H1 (cell line): ENCODE data around the gene GPR176. TPM values are rescaled to one million over a fixed set of nuclear protein-coding genes. Genes with fewer than 3 reads are reported as not detected.
A peak's percentile ranks its signal among the peaks of the same experiment; 100 is the strongest.

ENCODE experiments used
- ASH2L ChIP-seq: fragments of 200-600, 300-600 bp; sonication (generic); IDR thresholded peaks from one replicate; pipeline ENCODE4 v1.7.1; 2017; ENCODE audit warnings: low read length
- BCL11A ChIP-seq, 2 experiments: IDR thresholded peaks; one replicate each; pipeline ENCODE4 v1.6.1; 2011; ENCODE audit warnings: low read depth in 2 of 2, low read length in 2 of 2, mild to moderate bottlenecking in 2 of 2
- JUN ChIP-seq: IDR thresholded peaks from 2 replicates; pipeline ENCODE4 v1.6.1; 2011; ENCODE audit warnings: low read depth, mild to moderate bottlenecking, improper control_type of control experiment, low read length
- KDM4A ChIP-seq: IDR thresholded peaks from one replicate; pipeline ENCODE4 v1.7.1; 2012; ENCODE audit warnings: low read depth, mild to moderate bottlenecking, moderate library complexity, low read length, inconsistent platforms; ENCODE audit not compliant: severe bottlenecking
- PHF8 ChIP-seq: fragments of 200-600 bp; sonication (generic); conservative IDR thresholded peaks from 2 replicates; pipeline ENCODE4 v1.7.1; 2012; ENCODE audit warnings: low read depth, mild to moderate bottlenecking, inconsistent platforms, low read length, moderate library complexity
- POLR2A ChIP-seq, 2 experiments: IDR thresholded peaks; 1 replicate in 1 of 2; 2 replicates in 1 of 2; pipeline ENCODE4 v1.6.1; 2011; ENCODE audit warnings: low read depth in 2 of 2, low read length in 2 of 2, mild to moderate bottlenecking in 2 of 2; ENCODE audit errors: control extremely low read depth in 1 of 2
- POLR2AphosphoS5 ChIP-seq: IDR thresholded peaks from 2 replicates; pipeline ENCODE4 v1.6.1; 2011; ENCODE audit warnings: low read depth, low read length
- RBBP5 ChIP-seq: IDR thresholded peaks from 2 replicates; pipeline ENCODE4 v1.7.1; 2012; ENCODE audit warnings: low read depth, mild to moderate bottlenecking, inconsistent platforms, low read length, moderate library complexity, borderline replicate concordance
- RFX5 ChIP-seq: IDR thresholded peaks from 2 replicates; pipeline ENCODE4 v1.6.1; 2011; ENCODE audit warnings: low read depth, low read length, improper control_type of control experiment, borderline replicate concordance
- SIN3A ChIP-seq, 2 experiments: IDR thresholded peaks in 1 of 2; conservative IDR thresholded peaks in 1 of 2; 2 replicates each; pipeline ENCODE4 v1.6.1; 2011 to 2012; ENCODE audit warnings: low read length in 2 of 2, improper control_type of control experiment in 1 of 2, low read depth in 1 of 2, mild to moderate bottlenecking in 1 of 2
- SP4 ChIP-seq: IDR thresholded peaks from 2 replicates; pipeline ENCODE4 v1.6.1; 2012; ENCODE audit warnings: low read length, inconsistent platforms
- TAF1 ChIP-seq: IDR thresholded peaks from 2 replicates; pipeline ENCODE4 v1.6.1; 2011; ENCODE audit warnings: mild to moderate bottlenecking, low read depth, low read length
- YY1 ChIP-seq: IDR thresholded peaks from 2 replicates; pipeline ENCODE4 v1.6.1; 2011; ENCODE audit warnings: low read depth, mild to moderate bottlenecking, low read length
- ZNF274 ChIP-seq: IDR thresholded peaks from 2 replicates; pipeline ENCODE4 v1.7.0; 2012; ENCODE audit warnings: low read length, borderline replicate concordance; ENCODE audit errors: extremely low read depth
- polyA plus RNA-seq, 7 experiments: library from polyadenylated mRNA; depleted of rRNA in 3 of 7; stranded (reverse) in 5 of 7; unstranded in 2 of 7; fragments of >200 nt in 5 of 7; fragments of 200-250 nt in 2 of 7; gene quantifications; 1 replicate in 5 of 7; 2 replicates in 1 of 7; 4 replicates in 1 of 7; pipeline versions ENCODE4 v1.2.1 to v1.2.3, GENCODE V29; 2011 to 2013; ENCODE audit warnings: missing spikeins in 2 of 7, mixed read lengths in 2 of 7
- total RNA-seq: library from RNA; stranded (reverse); fragmentation: NEBNext Ultra II Directional; extraction: Animal tissue kit (Norgen Biotek cat#: 25700); gene quantifications from 2 replicates; pipeline ENCODE4 v1.2.1, GENCODE V29; 2021
- TF ChIP-seq, protein P1 (sequence below): IDR thresholded peaks from 2 replicates; pipeline ENCODE4 v1.6.1; 2011; ENCODE audit warnings: low read depth, mild to moderate bottlenecking, low read length; ENCODE audit not compliant: insufficient read depth
- TF ChIP-seq, protein P2 (sequence below), 3 experiments: IDR thresholded peaks; 1 replicate in 2 of 3; 2 replicates in 1 of 3; pipeline versions ENCODE4 v1.5.1 to v1.6.1; 2011; ENCODE audit warnings: low read length in 3 of 3, mild to moderate bottlenecking in 3 of 3, inconsistent platforms in 2 of 3, low read depth in 1 of 3, moderate library complexity in 1 of 3; ENCODE audit not compliant: insufficient read depth in 1 of 3; ENCODE audit errors: control extremely low read depth in 1 of 3
- TF ChIP-seq, protein P3 (sequence below): IDR thresholded peaks from 2 replicates; pipeline ENCODE4 v1.6.1; 2011; ENCODE audit warnings: low read length, improper control_type of control experiment
- TF ChIP-seq, protein P4 (sequence below): IDR thresholded peaks from 2 replicates; pipeline ENCODE4 v1.6.1; 2012; ENCODE audit warnings: low read length, inconsistent platforms

GPR176 gene
- total and polyA plus RNA-seq, 2 of the 8 experiments (the other 6 are each of a cell fraction or from before 2014, with no cell fraction given), result 190 to 281 TPM

DNA sequence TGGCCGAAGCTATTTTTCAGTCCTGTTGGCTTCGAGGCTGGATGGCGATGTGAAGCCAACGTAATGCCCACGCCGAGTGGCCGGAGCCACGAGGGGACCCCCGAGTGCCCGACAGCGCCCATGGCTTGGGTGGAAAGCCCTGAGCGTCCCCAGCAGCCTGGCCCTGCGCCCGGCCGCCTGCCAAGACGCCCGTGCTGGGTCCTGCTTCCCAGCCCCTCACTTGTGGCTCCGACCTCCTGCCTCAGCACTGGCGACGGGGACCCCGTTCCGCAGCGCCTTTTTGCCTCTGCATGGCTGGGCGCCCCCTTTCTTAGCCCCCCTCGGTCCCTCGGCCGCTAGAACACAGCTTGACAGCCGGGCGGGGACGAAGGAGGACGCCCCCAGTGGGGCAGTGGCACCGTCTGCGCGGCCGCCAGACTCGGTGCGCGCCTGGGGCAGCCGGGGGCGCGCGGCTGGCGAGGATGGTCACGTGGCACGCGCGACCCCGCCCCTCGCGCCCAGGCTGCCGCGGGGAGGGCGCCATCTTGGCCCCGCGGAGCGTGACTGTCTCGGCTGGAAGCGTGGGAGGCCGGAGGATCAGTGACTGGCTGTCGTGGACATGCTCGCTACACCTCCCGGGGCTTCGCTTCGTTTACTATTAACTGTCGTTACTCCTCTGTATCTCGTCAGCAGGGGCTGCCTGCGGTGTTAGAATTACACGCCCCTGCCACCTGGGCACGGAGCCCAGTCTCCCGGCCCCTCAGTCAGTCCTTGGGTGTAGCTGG lies 626 bp upstream of the GPR176 start (continued):
- TF ChIP-seq SIN3A (conservative IDR thresholded peaks at IDR 0.05 in 1 of 2, IDR thresholded peaks at IDR 0.05 in 1 of 2; ENCODE audit: low read depth in 1 of 2, low read length in 2 of 2) (peak in 1 of 2 experiments; percentile 75; a peak in 1 of 4 replicates), POLR2AphosphoS5 (peak; percentile 68; the same call in 1 of the 2 replicates), PHF8 (peak; percentile 63), YY1 (peak; percentile 94), ASH2L (peak; percentile 93), TAF1 (peak; percentile 81), RBBP5 (peak; percentile 95), BCL11A (IDR thresholded peaks at IDR 0.05; ENCODE audit: low read depth in 2 of 2, low read length in 2 of 2) (no peak), SP4 (no peak), POLR2A (IDR thresholded peaks at IDR 0.05; ENCODE audit: control extremely low read depth in 1 of 2, low read depth in 2 of 2, low read length in 2 of 2) (peak; percentile 61 to 64), ZNF274 (no peak), RFX5 (no peak), KDM4A (peak; percentile 55), JUN (no peak)
- TF ChIP-seq, protein P1, sequence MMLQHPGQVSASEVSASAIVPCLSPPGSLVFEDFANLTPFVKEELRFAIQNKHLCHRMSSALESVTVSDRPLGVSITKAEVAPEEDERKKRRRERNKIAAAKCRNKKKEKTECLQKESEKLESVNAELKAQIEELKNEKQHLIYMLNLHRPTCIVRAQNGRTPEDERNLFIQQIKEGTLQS, result peak; percentile 55; the same call in 1 of the 2 replicates
- TF ChIP-seq, protein P2, sequence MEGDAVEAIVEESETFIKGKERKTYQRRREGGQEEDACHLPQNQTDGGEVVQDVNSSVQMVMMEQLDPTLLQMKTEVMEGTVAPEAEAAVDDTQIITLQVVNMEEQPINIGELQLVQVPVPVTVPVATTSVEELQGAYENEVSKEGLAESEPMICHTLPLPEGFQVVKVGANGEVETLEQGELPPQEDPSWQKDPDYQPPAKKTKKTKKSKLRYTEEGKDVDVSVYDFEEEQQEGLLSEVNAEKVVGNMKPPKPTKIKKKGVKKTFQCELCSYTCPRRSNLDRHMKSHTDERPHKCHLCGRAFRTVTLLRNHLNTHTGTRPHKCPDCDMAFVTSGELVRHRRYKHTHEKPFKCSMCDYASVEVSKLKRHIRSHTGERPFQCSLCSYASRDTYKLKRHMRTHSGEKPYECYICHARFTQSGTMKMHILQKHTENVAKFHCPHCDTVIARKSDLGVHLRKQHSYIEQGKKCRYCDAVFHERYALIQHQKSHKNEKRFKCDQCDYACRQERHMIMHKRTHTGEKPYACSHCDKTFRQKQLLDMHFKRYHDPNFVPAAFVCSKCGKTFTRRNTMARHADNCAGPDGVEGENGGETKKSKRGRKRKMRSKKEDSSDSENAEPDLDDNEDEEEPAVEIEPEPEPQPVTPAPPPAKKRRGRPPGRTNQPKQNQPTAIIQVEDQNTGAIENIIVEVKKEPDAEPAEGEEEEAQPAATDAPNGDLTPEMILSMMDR (IDR thresholded peaks at IDR 0.05; ENCODE audit: control extremely low read depth in 1 of 3, insufficient read depth in 1 of 3, low read depth in 1 of 3, low read length in 3 of 3), result peak in 2 of 3 experiments; percentile 23 to 29; a peak in 3 of 4 replicates
- TF ChIP-seq, protein P3, sequence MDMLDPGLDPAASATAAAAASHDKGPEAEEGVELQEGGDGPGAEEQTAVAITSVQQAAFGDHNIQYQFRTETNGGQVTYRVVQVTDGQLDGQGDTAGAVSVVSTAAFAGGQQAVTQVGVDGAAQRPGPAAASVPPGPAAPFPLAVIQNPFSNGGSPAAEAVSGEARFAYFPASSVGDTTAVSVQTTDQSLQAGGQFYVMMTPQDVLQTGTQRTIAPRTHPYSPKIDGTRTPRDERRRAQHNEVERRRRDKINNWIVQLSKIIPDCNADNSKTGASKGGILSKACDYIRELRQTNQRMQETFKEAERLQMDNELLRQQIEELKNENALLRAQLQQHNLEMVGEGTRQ, result peak; percentile 92
- TF ChIP-seq, protein P4, sequence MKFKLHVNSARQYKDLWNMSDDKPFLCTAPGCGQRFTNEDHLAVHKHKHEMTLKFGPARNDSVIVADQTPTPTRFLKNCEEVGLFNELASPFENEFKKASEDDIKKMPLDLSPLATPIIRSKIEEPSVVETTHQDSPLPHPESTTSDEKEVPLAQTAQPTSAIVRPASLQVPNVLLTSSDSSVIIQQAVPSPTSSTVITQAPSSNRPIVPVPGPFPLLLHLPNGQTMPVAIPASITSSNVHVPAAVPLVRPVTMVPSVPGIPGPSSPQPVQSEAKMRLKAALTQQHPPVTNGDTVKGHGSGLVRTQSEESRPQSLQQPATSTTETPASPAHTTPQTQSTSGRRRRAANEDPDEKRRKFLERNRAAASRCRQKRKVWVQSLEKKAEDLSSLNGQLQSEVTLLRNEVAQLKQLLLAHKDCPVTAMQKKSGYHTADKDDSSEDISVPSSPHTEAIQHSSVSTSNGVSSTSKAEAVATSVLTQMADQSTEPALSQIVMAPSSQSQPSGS, result no peak
- TF ChIP-seq, all 59 proteins: peak for 19
